Loucy (cell line): ENCODE data around the gene RPL7L1.

Experiments
- CTCF ChIP-seq: fragments of 200-600 bp; sonication (generic); conservative IDR thresholded peaks from 2 replicates; pipeline ENCODE4 v1.5.1; 2014; ENCODE audit warnings: mild to moderate bottlenecking, antibody characterized with exemption, low read length
- EZH2phosphoT487 ChIP-seq: fragments of 200-600 bp; IDR thresholded peaks from 2 replicates; pipeline ENCODE4 v1.6.1; 2018; ENCODE audit warnings: antibody characterized with exemption, mild to moderate bottlenecking, moderate library complexity, borderline replicate concordance

GRCh38 chr6:42891199-42891722, 11.8 kb downstream of the RPL7L1 start:
- TF ChIP-seq CTCF = no peak
- no peak for TF ChIP-seq EZH2phosphoT487
